ENCODE results near the gene IGDCC3. TPM values are rescaled to one million over a fixed set of nuclear protein-coding genes. Genes with fewer than 3 reads are reported as not detected.

Gene IGDCC3
- polyA plus RNA-seq, 2 of the 4 experiments (the other 2 are of a cell fraction) = 0.04 to 0.12 TPM

- POLR2A ChIA-PET = no interaction called here
- DNase-seq (ENCODE audit: low read depth in 1 of 2, low spot score in 1 of 2) = peak in 1 of 2 experiments; percentile 53
- TF ChIP-seq POLR2AphosphoS2 (conservative IDR thresholded peaks at IDR 0.05; ENCODE audit: low read length) (no peak), SMC3 (IDR thresholded peaks at IDR 0.05) (no peak), BCL3 (IDR thresholded peaks at IDR 0.05) (no peak), MAX (IDR thresholded peaks at IDR 0.05) (no peak), EP300 (IDR thresholded peaks at IDR 0.05) (no peak), ZNF302 (CRISPR knock-in tag; IDR thresholded peaks at IDR 0.05) (no peak), MAFK (IDR thresholded peaks at IDR 0.05; ENCODE audit: partially characterized antibody) (no peak), TFCP2L1 (CRISPR knock-in tag; IDR thresholded peaks at IDR 0.05) (no peak)
- no peaks in the 10 kb centered on the region for H3K9me3 ChIP-seq
- FAIRE-seq = peak; percentile 72
- ATAC-seq = peak in 1 of 2 experiments; percentile 7; a peak in 1 of 6 replicates
- H3K27ac ChIP-seq = no peak overlapping the region
- no peak overlapping the region for H3K4me3 ChIP-seq
- 86% methylated on average over 9 of the region's 9 CpGs for WGBS (ENCODE audit: missing lambda C conversion rate)
- peaks cover 26% of the 10 kb centered on the region for H3K4me1 ChIP-seq
- CTCF ChIA-PET = no interaction called here
- H3K4me2 ChIP-seq = no peak overlapping the region
These were observed 46.3 kb upstream of the IGDCC3 start for GRCh38 chr15:65423976-65424679.

DNA sequence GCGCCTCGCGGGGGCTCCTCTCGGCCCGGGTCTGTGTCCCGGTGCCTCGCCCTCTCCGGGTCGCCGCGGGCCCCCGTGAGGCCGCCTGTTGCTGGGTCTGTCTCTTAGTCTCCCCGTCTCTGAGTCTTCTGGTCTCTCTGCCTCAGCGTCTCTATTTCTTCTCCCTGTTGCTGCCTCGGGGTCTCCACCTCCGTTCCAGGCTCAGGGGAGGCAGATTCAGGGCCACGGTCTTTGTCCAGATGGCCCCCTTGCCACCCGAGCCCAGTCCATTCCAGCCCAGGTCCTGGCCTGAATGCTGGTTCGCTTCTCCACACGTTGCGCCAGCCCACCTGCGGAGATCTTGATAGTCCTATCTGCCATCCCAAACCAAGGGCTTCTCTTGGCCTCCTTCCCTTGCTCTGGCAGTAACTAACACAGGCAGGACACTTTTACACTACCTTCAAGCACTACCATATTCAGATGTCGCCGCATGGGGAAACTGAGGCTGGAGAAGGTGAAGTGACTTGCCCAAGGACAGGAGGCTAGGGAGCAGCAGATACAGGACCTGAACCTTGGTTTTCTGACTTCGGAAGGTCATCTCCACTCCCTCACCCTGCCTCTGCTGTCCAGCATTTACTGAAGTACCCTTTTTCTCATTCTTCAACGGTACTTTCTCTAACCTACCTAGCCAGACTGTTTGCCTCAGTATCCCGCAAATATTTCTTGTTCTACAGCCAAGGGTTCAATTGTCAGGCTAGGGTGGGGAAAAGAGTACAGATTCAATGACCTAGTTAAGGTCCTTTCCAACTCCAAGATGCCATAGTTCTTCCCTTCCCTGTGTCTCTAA, 45.6 kb upstream of the IGDCC3 start:
- WGBS (ENCODE audit: missing lambda C conversion rate) = 31% methylated on average over 28 of the region's 28 CpGs
- Histone ChIP-seq H3K9me3 (no peaks in the 10 kb centered on the region), H3K4me3 (peak overlapping the region; percentile 74), H3K27ac (peak overlapping the region; percentile 83 to 92), H3K4me2 (peak overlapping the region; percentile 88), H3K4me1 (peaks cover 26% of the 10 kb centered on the region)
- TF ChIP-seq, protein P1, sequence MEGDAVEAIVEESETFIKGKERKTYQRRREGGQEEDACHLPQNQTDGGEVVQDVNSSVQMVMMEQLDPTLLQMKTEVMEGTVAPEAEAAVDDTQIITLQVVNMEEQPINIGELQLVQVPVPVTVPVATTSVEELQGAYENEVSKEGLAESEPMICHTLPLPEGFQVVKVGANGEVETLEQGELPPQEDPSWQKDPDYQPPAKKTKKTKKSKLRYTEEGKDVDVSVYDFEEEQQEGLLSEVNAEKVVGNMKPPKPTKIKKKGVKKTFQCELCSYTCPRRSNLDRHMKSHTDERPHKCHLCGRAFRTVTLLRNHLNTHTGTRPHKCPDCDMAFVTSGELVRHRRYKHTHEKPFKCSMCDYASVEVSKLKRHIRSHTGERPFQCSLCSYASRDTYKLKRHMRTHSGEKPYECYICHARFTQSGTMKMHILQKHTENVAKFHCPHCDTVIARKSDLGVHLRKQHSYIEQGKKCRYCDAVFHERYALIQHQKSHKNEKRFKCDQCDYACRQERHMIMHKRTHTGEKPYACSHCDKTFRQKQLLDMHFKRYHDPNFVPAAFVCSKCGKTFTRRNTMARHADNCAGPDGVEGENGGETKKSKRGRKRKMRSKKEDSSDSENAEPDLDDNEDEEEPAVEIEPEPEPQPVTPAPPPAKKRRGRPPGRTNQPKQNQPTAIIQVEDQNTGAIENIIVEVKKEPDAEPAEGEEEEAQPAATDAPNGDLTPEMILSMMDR (IDR thresholded peaks at IDR 0.05) = peak; percentile 1; the same call in 1 of the 3 replicates
- TF ChIP-seq HOXB5 (CRISPR knock-in tag; IDR thresholded peaks at IDR 0.05) = no peak
- no peak for ATAC-seq
- no peak for DNase-seq (ENCODE audit: low read depth in 1 of 2, low spot score in 1 of 2)
- ChIA-PET CTCF (interaction anchor here (1.3 to 11.6 kb wide), 3 partner anchors 10 to 104 kb away, joined by 3 to 256 read pairs (median 10); no protein-coding TSS in a partner anchor), POLR2A (no interaction called here)
- FAIRE-seq = no peak

- POLR2A ChIA-PET = interaction anchor here (0.6 to 1.6 kb wide), 8 partner anchors 8 to 191 kb away, joined by 3 to 7 read pairs (median 4); partner anchors contain the start of genes HACD3 and RNU5B-1
- DNase-seq (ENCODE audit: low read depth in 1 of 2, low spot score in 1 of 2) = no peak
- H3K27ac ChIP-seq = peak overlapping the region; percentile 83 to 92
- no peaks in the 10 kb centered on the region for H3K9me3 ChIP-seq
- CTCF ChIA-PET = interaction anchor here (0.9 to 11.6 kb wide), 11 partner anchors 8 to 447 kb away, joined by 3 to 256 read pairs (median 4); partner anchors contain the start of gene RAB11A
- ATAC-seq = peak in 1 of 2 experiments; percentile 32; a peak in 3 of 6 replicates
- TF ChIP-seq CBX8 (IDR thresholded peaks at IDR 0.05) = no peak
- no peak for TF ChIP-seq HOXB13 (CRISPR knock-in tag; IDR thresholded peaks at IDR 0.05; ENCODE audit: low read depth)
- no peak for TF ChIP-seq EHMT2 (IDR thresholded peaks at IDR 0.05; ENCODE audit: low read depth)
- TF ChIP-seq CEBPB (IDR thresholded peaks at IDR 0.05) = no peak
- TF ChIP-seq MAX (IDR thresholded peaks at IDR 0.05) = no peak; the same call in 1 of the 2 replicates
- no peak for TF ChIP-seq POLR2AphosphoS2 (conservative IDR thresholded peaks at IDR 0.05; ENCODE audit: low read length)
- no peak for TF ChIP-seq KDM1A (IDR thresholded peaks at IDR 0.05; ENCODE audit: low read depth)
- TF ChIP-seq ZNF302 (CRISPR knock-in tag; IDR thresholded peaks at IDR 0.05) = no peak
- TF ChIP-seq MYC (IDR thresholded peaks at IDR 0.05; ENCODE audit: borderline replicate concordance, low read length) = no peak
- TF ChIP-seq RAD21 (conservative IDR thresholded peaks at IDR 0.05 in 1 of 2, IDR thresholded peaks at IDR 0.05 in 1 of 2) = no peak
- no peak for TF ChIP-seq USF2 (IDR thresholded peaks at IDR 0.05)
- TF ChIP-seq CHD4 (IDR thresholded peaks at IDR 0.05; ENCODE audit: borderline replicate concordance) = no peak
- no peak for TF ChIP-seq GATA3 (IDR thresholded peaks at IDR 0.05; ENCODE audit: borderline replicate concordance)
- no peak for TF ChIP-seq NFE2L2 (conservative IDR thresholded peaks at IDR 0.05; ENCODE audit: low read length)
- no peak for TF ChIP-seq BCL3 (IDR thresholded peaks at IDR 0.05)
- no peak for TF ChIP-seq ZC3H11A (IDR thresholded peaks at IDR 0.05)
- no peak for TF ChIP-seq FOXS1 (CRISPR knock-in tag; IDR thresholded peaks at IDR 0.05)
- peaks cover 36% of the 10 kb centered on the region for H3K4me1 ChIP-seq
- WGBS (ENCODE audit: missing lambda C conversion rate) = 58% methylated on average over 36 of the region's 39 CpGs
- H3K4me3 ChIP-seq = peak overlapping the region; percentile 74
- H3K4me2 ChIP-seq = peak overlapping the region; percentile 88
- no peak for FAIRE-seq
These were observed 43.8 kb upstream of the IGDCC3 start for GRCh38 chr15:65421360-65422215.

Data from A549 (cell line).